Mesendoderm (in vitro differentiated cells): Measurements from ENCODE around the gene ZNF311. TPM values are rescaled to one million over a fixed set of nuclear protein-coding genes. Genes with fewer than 3 reads are reported as not detected.
A peak's percentile ranks its signal among the peaks of the same experiment; 100 is the strongest.

ENCODE experiments used
- DNase-seq: peaks from one replicate; pipeline ENCODE4 v3.0.0; 2013
- H2AK5ac ChIP-seq: 2 replicates; pipeline ENCODE4 v1.6.1; 2013; ENCODE audit warnings: low read length, inconsistent platforms
- H2BK120ac ChIP-seq: 2 replicates; pipeline ENCODE4 v1.6.1; 2013; ENCODE audit warnings: low read depth, mild to moderate bottlenecking, low read length, moderate library complexity, mixed read lengths
- H2BK15ac ChIP-seq: replicated peaks from 2 replicates; pipeline ENCODE4 v1.6.1; 2013; ENCODE audit warnings: low read depth, mild to moderate bottlenecking, moderate library complexity
- H2BK5ac ChIP-seq: 2 replicates; pipeline ENCODE4 v1.6.1; 2013; ENCODE audit warnings: low read length, inconsistent platforms
- H3K18ac ChIP-seq: 2 replicates; pipeline ENCODE4 v1.6.1; 2013; ENCODE audit warnings: mild to moderate bottlenecking, low read length, mixed read lengths
- H3K23ac ChIP-seq: one replicate; pipeline ENCODE4 v1.6.1; 2013; ENCODE audit warnings: low read length
- H3K27ac ChIP-seq: 2 replicates; pipeline ENCODE4 v1.5.1; 2013; ENCODE audit warnings: low read depth, mild to moderate bottlenecking, inconsistent platforms, low read length, moderate library complexity
- H3K27me3 ChIP-seq: 2 replicates; pipeline ENCODE4 v1.6.1; 2013; ENCODE audit warnings: low read length, control low read depth, mild to moderate bottlenecking, inconsistent platforms; ENCODE audit not compliant: insufficient read depth, poor library complexity
- H3K36me3 ChIP-seq: 2 replicates; pipeline ENCODE4 v1.6.1; 2013; ENCODE audit warnings: low read length, inconsistent platforms; ENCODE audit not compliant: control insufficient read depth, insufficient read depth
- H3K4ac ChIP-seq: one replicate; pipeline ENCODE4 v1.6.1; 2013; ENCODE audit warnings: low read depth, mild to moderate bottlenecking, low read length, moderate library complexity
- H3K4me1 ChIP-seq: 2 replicates; pipeline ENCODE4 v1.6.1; 2013; ENCODE audit warnings: low read depth, low read length, inconsistent platforms; ENCODE audit not compliant: control insufficient read depth
- H3K4me2 ChIP-seq: 2 replicates; pipeline ENCODE4 v1.6.1; 2013; ENCODE audit warnings: low read length
- H3K4me3 ChIP-seq: 2 replicates; pipeline ENCODE4 v1.5.1; 2013; ENCODE audit warnings: mild to moderate bottlenecking, low read length
- H3K56ac ChIP-seq: one replicate; pipeline ENCODE4 v1.6.1; 2013; ENCODE audit warnings: low read length
- H3K79me1 ChIP-seq: 2 replicates; pipeline ENCODE4 v1.6.1; 2013; ENCODE audit warnings: low read length, inconsistent platforms
- H3K79me2 ChIP-seq: 2 replicates; pipeline ENCODE4 v1.6.1; 2013; ENCODE audit warnings: mild to moderate bottlenecking, low read length; ENCODE audit not compliant: control insufficient read depth, insufficient read depth
- H3K9ac ChIP-seq: 2 replicates; pipeline ENCODE4 v1.6.1; 2013; ENCODE audit warnings: low read length, inconsistent platforms
- H4K5ac ChIP-seq: one replicate; pipeline ENCODE4 v1.6.1; 2013; ENCODE audit warnings: low read length
- H4K8ac ChIP-seq: one replicate; pipeline ENCODE4 v1.6.1; 2013; ENCODE audit warnings: low read depth, mild to moderate bottlenecking, control low read depth, low read length, moderate library complexity
- WGBS: extraction: QIAGEN DNeasy Blood & Tissue Kit; methylation state at CpG from one replicate; pipeline ENCODE4 v1.1.7; 2013; ENCODE audit warnings: low lambda C conversion rate, missing lambda C conversion rate; ENCODE audit not compliant: insufficient coverage; ENCODE audit errors: extremely low coverage; 5-methylcytosine and 5-hydroxymethylcytosine counted together
- polyA plus RNA-seq, 2 experiments: library from polyadenylated mRNA; stranded (reverse); fragments of 200-250 nt; gene quantifications; one replicate each; pipeline ENCODE4 v1.2.3, GENCODE V29; 2013

The ZNF311 gene
- 1.5 TPM for polyA plus RNA-seq (2013, experiment 1 of 2)
- 1.6 TPM for polyA plus RNA-seq (2013, experiment 2 of 2)

GRCh38 chr6:29005183-29005885 lies at the start of gene ZNF311:
Gene ZNF311 (minus strand): TSS chr6:29005315. CDS start chr6:29003954, 1,361 bp downstream.
- H3K9ac ChIP-seq, result peak within 1 kb of the TSS; percentile 65
- peak within 1 kb of the TSS; percentile 90 for H3K18ac ChIP-seq
- DNase-seq, result peak; percentile 74
- no peak within 1 kb of the TSS for H4K8ac ChIP-seq
- no peak within 1 kb of the TSS for H3K23ac ChIP-seq
- H3K79me2 ChIP-seq, result no peaks in the 10 kb centered on the region
- peak within 1 kb of the TSS; percentile 96 for H3K4ac ChIP-seq
- H3K36me3 ChIP-seq, result no peaks in the 10 kb centered on the region
- H2AK5ac ChIP-seq, result no peak within 1 kb of the TSS
- H3K56ac ChIP-seq, result peak within 1 kb of the TSS; percentile 79
- no peak within 1 kb of the TSS for H4K5ac ChIP-seq
- peaks cover under 1% of the 10 kb centered on the region for H3K27me3 ChIP-seq
- peak within 1 kb of the TSS; percentile 11 for H3K4me3 ChIP-seq
- no CpG with 5 or more reads among the region's 29 CpGs for WGBS
- no peaks in the 10 kb centered on the region for H3K4me1 ChIP-seq
- no peak within 1 kb of the TSS for H2BK15ac ChIP-seq
- H3K4me2 ChIP-seq, result no peak within 1 kb of the TSS
- H3K79me1 ChIP-seq, result no peaks in the 10 kb centered on the region
- H2BK120ac ChIP-seq, result no peak within 1 kb of the TSS
- no peak within 1 kb of the TSS for H2BK5ac ChIP-seq
- no peak within 1 kb of the TSS for H3K27ac ChIP-seq

GRCh38 chr6:29051680-29052079 lies 46.6 kb upstream of the ZNF311 start:
- Histone ChIP-seq H3K27me3 (no peaks in the 10 kb centered on the region), H3K56ac (no peak overlapping the region), H3K4me2 (no peak overlapping the region), H3K4me3 (no peak overlapping the region), H3K18ac (no peak overlapping the region), H3K4ac (no peak overlapping the region), H3K4me1 (no peaks in the 10 kb centered on the region), H3K23ac (no peak overlapping the region), H3K79me1 (no peaks in the 10 kb centered on the region), H4K5ac (no peak overlapping the region), H2BK15ac (no peak overlapping the region), H4K8ac (no peak overlapping the region), H2BK120ac (no peak overlapping the region), H3K9ac (no peak overlapping the region), H2BK5ac (no peak overlapping the region), H2AK5ac (no peak overlapping the region), H3K79me2 (no peaks in the 10 kb centered on the region), H3K27ac (no peak overlapping the region), H3K36me3 (no peaks in the 10 kb centered on the region)
- DNase-seq, result no peak
- WGBS, result no CpG with 5 or more reads among the region's 3 CpGs

GRCh38 chr6:29045075-29045474 lies 40.0 kb upstream of the ZNF311 start, which contains the start of gene OR2W1:
Gene OR2W1 (minus strand): TSS chr6:29045175. CDS start chr6:29045175, 0 bp downstream.
- no peaks in the 10 kb centered on the region for H3K36me3 ChIP-seq
- H3K79me2 ChIP-seq, result no peaks in the 10 kb centered on the region
- DNase-seq, result no peak
- no peaks in the 10 kb centered on the region for H3K27me3 ChIP-seq
- no peak within 1 kb of the TSS for H3K27ac ChIP-seq
- no peaks in the 10 kb centered on the region for H3K4me1 ChIP-seq
- no peak within 1 kb of the TSS for H3K4ac ChIP-seq
- H3K4me2 ChIP-seq, result no peak within 1 kb of the TSS
- H3K56ac ChIP-seq, result no peak within 1 kb of the TSS
- H3K9ac ChIP-seq, result no peak within 1 kb of the TSS
- no peak within 1 kb of the TSS for H4K8ac ChIP-seq
- no peak within 1 kb of the TSS for H2BK5ac ChIP-seq
- H3K4me3 ChIP-seq, result no peak within 1 kb of the TSS
- H3K18ac ChIP-seq, result no peak within 1 kb of the TSS
- no peak within 1 kb of the TSS for H2AK5ac ChIP-seq
- no peak within 1 kb of the TSS for H2BK120ac ChIP-seq
- no peak within 1 kb of the TSS for H2BK15ac ChIP-seq
- H4K5ac ChIP-seq, result no peak within 1 kb of the TSS
- WGBS, result no CpG with 5 or more reads among the region's 1 CpG
- H3K79me1 ChIP-seq, result no peaks in the 10 kb centered on the region
- no peak within 1 kb of the TSS for H3K23ac ChIP-seq

GRCh38 chr6:29035951-29036350 lies 30.8 kb upstream of the ZNF311 start:
- no peak overlapping the region for H3K56ac ChIP-seq
- no peaks in the 10 kb centered on the region for H3K27me3 ChIP-seq
- no peak overlapping the region for H3K4me2 ChIP-seq
- H2BK5ac ChIP-seq, result no peak overlapping the region
- H3K18ac ChIP-seq, result no peak overlapping the region
- H3K4me1 ChIP-seq, result no peaks in the 10 kb centered on the region
- H3K36me3 ChIP-seq, result no peaks in the 10 kb centered on the region
- DNase-seq, result no peak
- H2AK5ac ChIP-seq, result no peak overlapping the region
- no peak overlapping the region for H3K9ac ChIP-seq
- no peak overlapping the region for H4K5ac ChIP-seq
- H3K79me2 ChIP-seq, result no peaks in the 10 kb centered on the region
- H3K4ac ChIP-seq, result no peak overlapping the region
- no peak overlapping the region for H3K4me3 ChIP-seq
- no peak overlapping the region for H2BK15ac ChIP-seq
- no peak overlapping the region for H3K27ac ChIP-seq
- no peak overlapping the region for H3K23ac ChIP-seq
- no peaks in the 10 kb centered on the region for H3K79me1 ChIP-seq
- no peak overlapping the region for H2BK120ac ChIP-seq
- no peak overlapping the region for H4K8ac ChIP-seq
- no CpG with 5 or more reads among the region's 24 CpGs for WGBS

- Histone ChIP-seq H3K79me2 (no peaks in the 10 kb centered on the region), H4K8ac (no peak overlapping the region), H3K56ac (no peak overlapping the region), H3K36me3 (no peaks in the 10 kb centered on the region), H2AK5ac (no peak overlapping the region), H3K23ac (no peak overlapping the region), H3K4ac (no peak overlapping the region), H3K79me1 (no peaks in the 10 kb centered on the region), H3K18ac (no peak overlapping the region), H2BK15ac (no peak overlapping the region), H3K27me3 (no peaks in the 10 kb centered on the region), H4K5ac (no peak overlapping the region), H3K4me2 (no peak overlapping the region), H2BK120ac (no peak overlapping the region), H3K9ac (no peak overlapping the region), H2BK5ac (no peak overlapping the region), H3K27ac (no peak overlapping the region), H3K4me1 (no peaks in the 10 kb centered on the region), H3K4me3 (no peak overlapping the region)
- DNase-seq, result no peak
- WGBS, result no CpG with 5 or more reads among the region's 13 CpGs
These were observed 23.7 kb upstream of the ZNF311 start for GRCh38 chr6:29028821-29029220.
